NCI-H2107 treated with DMSO at 0.1 percent for 48 hours (cell line): ENCODE data around the gene SYT8.

ENCODE experiments used
- DNase-seq: peaks from one replicate; lab custom pipeline; 2025; ENCODE audit not compliant: unreplicated experiment; lab: John Stamatoyannopoulos, UW

SYT8 gene

DNA sequence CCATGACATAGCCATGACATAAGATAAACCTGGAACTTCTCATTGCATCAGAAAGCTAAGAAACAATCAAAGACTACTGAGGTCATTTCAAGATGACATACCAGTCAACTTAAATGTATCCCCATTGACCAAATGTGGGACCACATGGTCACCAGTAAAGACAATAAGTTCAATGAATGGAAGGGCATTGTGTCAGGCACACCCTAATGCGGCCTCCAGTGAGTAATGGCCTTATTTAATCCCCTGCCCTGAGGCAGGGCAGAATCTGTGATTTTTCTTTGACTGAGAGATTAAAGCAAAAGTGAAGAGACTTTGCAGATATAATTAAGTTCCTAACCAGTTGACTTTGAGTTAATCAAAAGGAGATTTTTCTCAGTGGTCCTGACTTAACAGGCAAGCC, 17.3 kb upstream of the SYT8 start:
- DNase-seq = no peak

DNA sequence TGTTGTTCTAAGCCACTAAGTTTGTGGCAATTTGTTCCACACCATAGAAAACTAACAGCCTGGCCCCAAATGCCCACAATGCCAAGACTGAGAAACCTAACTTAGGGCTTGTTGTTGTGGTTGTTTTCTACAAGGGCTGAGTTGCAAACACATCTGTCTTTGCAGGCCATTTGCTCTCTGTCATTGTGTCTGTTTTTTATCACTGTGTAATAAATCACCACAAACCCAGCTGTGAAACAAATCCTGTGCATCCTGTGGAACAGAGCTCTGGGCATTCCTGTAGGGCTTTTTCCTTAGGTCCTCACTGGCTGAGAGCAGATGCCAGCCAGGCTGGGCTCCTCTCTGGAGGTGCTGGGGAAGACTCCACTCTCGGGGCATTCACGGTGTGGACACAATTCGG, 15.7 kb upstream of the SYT8 start:
- DNase-seq = no peak

DNA sequence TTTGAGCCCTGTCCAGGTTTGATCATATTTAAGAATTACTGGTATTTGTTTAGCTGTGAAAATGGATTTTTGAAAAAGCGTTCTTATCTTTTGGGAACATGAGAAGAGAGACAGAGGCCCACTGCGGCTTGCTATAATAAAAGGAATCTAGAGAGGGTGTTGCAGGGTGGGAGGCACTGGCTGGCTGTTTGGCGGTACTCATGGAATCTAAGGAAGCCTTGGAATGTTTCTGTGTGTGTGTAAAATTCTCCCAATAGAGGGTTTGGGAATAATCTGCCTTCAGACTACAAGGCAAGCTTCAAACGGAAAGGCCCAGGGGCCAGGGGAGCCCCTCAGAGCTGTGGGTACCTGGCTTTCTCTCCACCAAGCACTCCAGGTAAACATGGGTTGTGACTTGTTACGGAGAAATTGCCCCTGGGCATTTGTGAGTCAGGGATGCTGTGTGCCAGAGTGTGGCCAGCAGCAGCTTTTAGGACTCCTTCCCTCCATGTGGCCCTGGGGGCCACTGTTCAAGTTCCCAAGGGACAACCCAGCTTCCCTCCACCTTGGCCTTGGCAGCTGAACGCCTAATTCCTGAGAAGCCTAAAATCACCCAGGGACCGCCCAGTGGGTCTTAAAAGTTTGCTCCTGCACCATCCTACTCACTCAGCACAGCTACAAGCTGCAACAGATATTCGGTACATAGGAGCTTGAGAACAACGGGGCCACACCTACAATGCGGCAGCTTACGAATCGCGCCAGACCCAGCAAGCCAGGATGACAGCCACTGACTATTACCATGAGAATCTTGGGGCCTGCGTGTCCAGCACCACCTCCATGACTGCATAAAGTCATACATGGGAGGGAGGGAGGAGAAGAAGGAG, 14.1 kb upstream of the SYT8 start:
- DNase-seq = no peak

DNA sequence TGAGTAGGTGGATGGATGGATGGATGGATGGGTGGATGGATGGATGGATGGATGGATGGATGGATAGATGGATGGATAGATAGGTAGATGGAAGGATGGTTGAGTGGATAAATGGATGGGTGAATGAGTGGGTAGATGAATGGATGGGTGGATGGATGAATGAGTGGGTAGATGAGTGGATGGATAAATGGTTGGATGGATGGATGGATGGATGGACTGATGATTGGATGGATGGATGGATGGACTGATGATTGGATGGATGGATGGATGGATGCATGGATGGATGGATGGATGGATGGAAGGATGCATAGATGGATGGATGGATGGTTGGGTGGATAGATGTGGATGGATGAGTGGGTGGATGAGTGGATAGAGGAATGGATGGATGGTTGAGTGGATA, 13.2 kb upstream of the SYT8 start:
- no peak for DNase-seq

DNA sequence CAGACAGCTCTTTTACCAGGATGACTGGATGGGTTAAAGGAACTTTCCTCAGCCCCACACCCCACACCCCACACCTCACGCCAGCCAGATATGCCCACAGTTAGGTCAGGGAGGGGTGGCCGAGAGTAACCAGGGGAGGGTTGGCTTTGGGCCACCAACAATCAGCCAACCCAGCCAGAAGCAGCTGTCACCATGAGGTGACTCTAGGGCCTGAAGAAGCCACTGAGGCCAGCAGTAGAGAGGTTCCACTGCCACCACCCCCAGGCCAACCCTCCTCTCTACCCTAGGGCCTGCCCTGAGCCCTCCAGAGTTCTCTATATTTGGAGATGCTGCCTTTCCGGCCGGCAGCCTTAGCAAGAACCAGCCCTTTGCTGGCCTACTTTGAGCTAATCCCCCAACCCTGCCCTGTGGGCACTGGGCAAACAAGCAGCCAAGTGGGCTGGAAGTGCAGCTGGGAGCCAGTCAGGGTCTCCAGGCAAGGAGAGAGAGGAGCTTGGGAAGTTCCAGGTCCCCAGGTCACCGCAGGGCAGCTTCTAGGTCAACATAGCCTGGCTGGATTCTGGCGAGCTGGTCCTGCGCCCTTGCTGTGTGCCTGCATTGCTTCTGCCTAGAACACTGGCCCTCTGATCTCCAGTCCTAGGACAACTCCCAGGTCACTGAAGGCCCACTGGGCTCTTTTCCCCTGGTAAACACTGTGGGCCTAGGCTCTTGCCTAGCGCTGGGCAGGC, 12.0 kb upstream of the SYT8 start:
- DNase-seq = no peak

DNA sequence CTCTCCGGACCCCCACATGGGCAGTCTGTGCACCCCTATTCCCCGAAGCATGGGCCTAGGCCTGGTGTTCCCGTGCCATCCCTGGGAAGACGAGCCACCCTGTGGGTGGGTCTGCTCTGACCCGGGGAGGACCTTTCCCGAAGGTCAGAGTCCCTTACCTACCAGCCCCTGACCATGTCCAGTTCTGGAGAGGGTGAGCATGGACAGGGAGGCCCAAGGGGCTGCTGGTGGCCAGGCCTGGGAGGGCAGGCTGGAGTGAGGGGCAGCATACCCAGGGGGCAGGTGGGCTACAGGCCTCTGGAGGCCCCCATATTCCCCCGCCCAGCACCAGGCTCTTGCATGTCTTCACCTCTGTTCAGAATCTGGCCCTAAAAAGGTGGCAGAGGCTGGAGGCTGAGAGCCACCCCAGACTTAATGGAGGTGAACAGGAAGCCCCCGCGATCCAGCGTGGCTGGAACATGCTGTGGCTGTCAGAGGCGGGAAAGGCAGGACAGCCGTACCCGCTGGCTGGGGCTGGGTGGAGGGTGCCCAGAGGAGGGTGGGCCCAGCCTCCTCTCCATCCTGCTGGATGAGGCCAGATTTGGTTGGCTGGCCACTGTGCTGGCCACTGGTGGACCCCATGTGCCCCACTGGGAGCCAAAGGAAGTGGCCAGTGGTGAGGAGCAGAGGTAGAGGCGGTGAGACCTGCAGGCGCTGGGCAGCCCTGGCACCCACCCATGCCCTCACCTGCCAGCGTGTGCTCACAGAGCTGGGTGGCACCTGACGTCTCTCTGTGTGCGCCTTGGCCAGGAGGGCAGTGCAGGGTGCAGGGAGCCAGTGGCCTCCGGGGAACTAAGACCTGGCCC, 11.2 kb upstream of the SYT8 start:
- DNase-seq = no peak

DNA sequence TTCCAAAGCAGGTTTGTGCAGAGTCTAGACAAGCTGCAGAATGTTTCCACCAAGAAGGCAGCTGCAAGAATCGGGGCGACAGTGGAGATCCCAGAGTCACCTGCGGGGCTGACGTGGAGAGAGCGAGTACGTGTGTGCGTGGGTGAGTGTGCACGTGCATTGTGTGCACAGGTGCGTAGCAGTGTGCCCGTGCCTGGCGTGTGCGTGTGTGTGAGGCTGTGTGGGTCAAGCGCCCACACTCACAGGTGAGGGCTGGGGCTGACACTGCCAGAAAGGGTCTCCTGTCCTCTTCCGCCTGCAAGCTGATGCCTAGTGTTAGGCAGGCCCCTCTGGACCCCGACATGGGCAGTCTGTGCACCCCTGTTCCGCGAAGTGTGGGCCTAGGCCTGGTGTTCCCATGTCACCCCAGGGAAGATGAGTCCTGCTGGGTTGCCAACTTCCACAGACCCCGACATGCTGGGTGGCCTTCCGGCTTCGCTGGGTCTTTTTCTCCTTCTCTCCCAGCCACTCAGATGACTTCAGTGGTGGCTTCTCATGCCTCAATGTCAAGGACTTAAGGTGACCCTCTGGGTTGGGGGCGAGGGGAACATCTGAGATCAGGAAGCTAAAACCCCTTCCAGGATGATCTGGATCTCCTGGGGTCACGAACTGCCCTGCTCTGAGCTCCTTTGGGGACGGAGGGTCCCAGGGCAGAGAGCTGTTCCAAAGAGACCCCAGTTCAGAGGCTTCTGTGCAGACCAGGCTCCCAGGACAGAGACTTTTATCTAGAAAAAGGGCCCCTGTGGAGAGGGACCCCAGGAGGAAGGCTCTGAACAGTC, 10.4 kb upstream of the SYT8 start:
- DNase-seq = no peak

DNA sequence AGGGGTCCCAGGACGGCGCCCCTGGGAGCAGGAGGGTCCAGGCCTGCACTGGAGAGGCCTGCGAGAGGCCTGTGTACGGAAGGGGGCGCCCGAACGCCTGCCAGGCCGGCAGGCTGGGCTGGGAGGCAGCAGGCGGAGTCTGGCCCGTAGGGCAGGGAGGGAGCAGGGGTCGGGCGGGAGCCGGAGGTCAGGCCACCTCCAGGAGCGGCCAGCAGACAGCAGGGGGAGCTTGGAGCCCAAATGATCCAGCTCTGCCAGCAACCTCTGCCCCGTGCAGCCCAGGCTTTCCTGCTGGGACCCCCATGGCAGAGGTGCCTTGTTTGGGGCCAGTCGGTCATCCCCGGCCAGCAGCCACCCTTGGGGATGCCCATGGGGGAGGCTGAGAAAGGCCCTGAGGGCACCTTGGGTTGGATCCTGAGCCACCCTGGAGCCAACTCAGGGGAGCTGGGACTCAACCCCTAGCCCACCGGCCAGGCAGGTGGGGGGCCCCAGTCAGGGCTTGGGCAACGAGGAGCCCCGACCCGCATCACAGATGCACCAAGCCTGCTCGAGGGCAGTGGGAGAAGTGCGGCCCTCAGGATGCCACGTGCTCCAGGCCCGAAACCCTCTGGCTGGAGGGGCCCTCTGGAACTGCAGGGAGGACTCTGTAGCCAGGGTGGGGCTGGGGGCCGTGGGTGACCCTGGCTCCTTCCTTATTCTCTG, 9.6 kb upstream of the SYT8 start:
- DNase-seq = no peak

DNA sequence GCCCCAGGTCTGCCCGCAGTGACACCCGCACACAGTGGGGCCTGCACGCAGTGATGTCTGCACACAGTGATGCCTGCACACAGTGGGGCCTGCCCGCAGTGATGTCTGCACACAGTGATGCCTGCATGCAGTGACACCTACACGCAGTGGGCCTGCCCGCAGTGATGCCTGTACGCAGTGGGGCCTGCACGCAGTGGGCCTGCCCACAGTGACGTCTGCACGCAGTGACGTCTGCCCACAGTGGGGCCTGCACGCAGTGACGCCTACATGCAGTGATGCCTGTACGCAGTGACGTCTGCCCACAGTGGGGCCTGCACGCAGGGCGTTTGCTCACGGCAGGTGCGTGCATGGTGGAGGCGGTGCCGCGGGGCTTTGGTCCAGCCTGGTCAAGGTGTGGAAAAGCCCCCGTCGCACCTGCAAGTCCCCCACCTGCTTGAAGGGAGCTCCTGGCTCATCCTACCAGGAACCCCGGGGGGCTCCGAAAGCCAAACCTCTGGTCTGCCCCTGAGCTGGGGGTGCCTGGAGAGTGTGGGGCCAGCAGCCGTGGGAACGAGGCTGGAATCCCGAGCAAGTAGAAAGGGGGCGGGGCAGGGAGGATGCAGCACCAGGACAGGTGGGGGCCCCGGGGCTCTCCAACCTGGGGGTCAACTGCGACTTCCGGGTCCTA, 8.9 kb upstream of the SYT8 start:
- DNase-seq = no peak

DNA sequence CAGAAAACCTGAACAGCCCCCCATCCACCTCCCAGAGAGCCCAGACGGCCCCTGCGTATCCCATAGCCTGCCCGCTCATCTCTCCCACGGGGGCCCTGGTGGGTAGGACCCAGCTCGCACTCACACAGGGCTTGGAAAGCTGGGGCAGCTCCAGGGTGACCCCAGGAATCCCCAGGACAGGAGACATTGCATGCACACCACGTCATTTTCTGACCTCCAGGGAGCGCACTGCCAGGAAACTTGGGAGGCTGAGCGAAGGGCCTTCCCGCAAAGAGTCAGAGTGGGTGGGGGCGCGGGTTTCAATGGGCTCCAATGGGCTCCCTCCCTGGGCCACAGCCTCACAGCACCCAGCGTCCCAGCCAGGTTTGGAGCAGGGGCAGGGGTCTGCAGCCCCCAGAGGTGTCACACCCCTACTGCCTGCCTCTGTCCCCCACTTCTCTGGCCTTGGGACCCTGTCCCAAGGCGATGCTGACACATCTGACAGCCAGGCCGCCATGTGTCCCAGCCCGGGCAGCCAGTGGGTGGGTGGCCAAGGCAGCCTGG, 8.2 kb upstream of the SYT8 start:
- no peak for DNase-seq

DNA sequence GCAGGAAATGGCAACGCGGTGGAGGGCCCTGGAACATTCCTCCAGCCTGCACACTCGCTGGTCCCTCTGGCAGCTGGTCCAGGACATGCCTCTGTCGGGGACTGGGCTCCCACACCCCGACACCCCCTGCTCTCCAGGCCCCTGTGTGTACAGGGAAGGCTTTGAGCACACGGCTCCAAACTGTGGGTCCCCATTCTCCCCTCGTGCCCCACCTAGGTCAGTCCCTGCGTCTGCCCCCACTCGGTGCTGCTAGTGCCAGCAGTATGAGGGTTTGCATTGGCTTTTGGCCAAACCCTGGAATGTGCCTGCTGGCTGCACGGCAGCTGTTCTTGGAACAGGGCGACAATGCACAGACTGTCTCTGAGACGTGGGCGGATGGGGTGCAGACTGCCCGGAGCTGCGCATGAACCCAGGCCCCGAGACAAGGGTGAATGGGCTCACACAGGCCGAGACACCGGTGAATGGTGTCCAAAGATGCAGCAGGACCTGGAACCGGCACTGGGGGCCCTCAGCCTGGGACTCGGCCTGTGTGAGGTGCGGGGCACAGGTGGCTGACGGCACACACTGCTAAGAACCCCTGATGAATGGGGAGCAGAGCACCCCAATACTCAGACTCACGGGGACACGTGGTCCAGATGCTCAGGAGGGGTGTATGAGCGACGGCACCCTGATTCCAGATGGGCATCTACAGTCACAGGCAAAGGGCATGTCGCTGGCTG, 7.5 kb upstream of the SYT8 start:
- peak; percentile 45 for DNase-seq

DNA sequence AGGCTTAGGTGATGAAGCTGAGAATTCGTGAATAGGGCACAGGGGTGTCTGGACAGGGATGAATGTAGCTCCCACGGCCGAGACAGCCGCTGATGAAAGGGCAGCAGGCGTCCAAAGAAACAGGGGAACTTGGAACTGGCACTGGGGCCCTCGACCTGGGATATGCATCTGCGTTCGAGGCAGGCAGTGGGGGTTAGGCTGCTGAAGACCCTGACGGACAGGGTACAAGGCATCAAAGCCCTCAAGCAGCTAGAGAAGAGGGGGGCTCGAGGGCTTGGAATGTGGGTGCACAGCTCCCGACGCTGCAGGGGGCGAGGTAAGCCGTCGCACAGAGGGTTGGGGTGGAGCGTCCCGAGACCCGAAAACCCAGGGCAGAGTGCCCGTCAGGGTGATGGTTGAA, 6.9 kb upstream of the SYT8 start:
- no peak for DNase-seq

DNA sequence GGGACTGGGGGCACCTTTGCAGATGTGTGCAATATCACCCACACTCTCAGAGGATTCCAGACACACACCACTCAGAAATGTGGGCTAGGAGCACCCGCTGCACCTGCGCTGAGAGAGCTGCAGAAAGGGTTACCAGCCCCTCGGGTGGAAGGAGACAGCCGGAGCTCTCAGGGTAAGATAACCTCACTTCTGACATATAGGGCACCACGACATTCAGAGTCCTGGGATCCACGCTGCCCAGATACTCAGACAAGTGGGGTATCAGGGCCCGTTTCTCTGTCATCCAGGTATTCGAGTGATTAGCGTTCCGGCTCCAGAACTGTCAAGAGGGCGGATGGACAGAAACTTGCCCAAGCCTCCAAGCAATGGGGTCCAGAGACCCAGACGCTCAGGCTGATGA, 6.2 kb upstream of the SYT8 start:
- DNase-seq = no peak

DNA sequence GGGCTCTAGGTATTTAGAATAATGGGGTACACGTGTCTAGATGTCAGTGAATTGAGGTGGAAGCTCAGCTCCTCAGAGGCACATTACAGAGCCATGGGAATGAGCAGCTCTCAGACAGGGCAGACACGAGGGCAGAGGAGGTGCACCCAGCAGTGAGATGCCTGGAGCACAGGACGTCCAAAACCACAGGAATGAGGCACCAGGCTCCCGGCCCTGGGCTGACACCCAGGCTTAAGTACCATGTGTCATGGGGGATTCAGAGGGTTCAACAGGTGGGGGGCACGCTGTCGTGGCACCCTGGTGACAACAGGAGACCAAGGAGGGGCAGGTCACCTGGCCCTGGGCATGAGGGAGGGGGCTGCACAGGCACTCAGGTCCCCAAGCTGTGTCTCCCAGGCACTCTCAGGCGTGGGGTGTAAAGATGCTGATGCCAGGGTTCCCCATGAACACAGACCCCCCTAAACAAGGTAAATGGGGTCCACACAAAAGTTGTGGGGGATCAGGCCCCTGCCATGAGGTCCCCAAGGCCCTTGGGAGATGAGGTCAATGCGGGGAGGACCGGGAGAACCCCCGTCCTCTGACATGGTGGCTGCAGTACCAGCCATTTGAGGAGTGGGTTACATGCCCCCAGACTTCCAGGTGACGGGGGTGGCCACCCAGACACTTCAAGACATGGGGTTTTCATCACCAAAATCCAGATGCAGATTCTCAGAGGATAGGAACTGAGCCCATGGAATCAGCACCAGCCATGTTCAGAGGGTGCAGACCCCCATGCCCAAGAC, 5.6 kb upstream of the SYT8 start:
- DNase-seq = no peak

DNA sequence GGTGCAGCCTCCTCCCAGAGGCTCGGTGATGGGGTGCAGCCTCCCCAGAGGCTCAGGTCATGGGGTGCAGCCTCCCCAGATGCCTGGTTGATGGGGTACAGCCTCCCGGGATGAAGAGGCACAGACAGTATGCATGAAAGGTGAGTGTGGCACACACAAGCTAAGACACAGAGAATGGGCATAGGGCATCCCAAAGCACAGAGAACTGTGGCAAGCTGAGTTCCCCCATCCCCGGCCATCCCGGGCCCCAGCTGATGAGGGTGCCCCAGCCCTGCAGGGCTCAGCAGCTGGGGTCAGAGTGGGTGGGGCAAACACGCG, 4.8 kb upstream of the SYT8 start:
- no peak for DNase-seq

DNA sequence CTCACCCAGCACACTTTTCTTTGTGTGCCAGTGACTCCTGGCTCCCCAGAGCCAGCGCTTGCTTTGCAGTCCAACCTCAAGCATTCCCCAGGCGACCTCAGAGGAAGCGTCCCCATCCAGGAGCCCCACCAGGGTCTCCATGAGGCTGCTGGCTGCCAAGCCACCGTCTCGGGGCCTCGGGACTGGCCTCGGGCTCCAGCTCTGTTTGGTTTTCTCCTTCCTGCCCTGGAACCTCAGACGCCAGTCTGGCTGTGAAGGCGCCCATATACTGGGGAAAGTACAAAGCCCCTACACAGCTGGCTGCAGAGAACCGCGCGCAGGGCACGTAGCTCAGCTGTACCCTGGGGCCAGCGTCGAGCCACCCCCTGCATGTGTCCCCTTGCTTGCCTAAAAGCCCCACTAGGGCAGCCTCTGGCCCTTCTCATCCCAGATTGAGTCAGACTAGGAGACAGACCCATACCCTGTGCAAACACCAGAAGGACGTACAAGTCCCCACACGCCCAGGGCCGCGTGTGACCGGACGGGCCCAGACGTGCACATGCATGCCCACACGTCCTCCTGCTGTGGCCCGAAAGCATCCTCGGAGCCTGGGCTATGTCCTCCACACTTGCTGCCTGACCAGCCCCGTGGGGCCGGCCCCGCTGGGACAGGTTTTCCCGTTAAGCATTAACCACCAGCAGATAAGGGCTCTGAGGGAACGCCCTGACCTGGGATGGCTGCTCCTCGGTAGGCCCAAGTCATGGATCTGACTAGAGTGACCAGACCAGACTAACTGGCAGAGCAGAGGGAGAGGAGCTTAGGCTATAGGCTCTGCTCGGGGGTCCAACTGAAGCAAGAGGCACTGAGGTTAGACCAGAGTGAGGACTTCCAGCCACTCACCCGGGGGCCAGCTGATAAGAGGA, 4.2 kb upstream of the SYT8 start:
- no peak for DNase-seq
